GM12873 (cell line): ENCODE data around the gene SUSD4.

Source experiments
- TF ChIP-seq, protein P1 (sequence below): IDR thresholded peaks from 2 replicates; pipeline ENCODE4 v1.5.1; 2012; ENCODE audit warnings: low read depth, mild to moderate bottlenecking, moderate library complexity, low read length, control low read depth; ENCODE audit not compliant: insufficient read depth; ENCODE audit errors: missing control alignments

Gene SUSD4

DNA sequence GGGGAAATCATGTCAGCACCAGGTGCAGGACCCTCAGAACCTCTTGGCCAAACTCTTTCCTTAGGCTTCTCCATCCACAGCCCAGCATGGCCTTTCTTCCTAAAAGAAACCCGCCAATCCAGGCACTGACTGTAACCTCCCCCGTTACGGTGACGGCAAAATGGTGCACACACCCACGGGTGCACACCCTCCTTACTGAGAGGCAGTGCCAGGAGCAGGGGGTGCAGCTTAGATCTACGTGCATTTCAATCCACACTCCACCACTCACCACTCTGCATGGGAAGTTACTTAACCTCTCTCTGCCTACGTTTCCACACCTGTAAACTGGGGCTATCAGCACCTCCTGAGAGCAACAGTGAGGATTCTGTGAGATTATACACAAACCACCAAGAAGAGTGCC, 31.0 kb downstream of the SUSD4 start:
- TF ChIP-seq, protein P1, sequence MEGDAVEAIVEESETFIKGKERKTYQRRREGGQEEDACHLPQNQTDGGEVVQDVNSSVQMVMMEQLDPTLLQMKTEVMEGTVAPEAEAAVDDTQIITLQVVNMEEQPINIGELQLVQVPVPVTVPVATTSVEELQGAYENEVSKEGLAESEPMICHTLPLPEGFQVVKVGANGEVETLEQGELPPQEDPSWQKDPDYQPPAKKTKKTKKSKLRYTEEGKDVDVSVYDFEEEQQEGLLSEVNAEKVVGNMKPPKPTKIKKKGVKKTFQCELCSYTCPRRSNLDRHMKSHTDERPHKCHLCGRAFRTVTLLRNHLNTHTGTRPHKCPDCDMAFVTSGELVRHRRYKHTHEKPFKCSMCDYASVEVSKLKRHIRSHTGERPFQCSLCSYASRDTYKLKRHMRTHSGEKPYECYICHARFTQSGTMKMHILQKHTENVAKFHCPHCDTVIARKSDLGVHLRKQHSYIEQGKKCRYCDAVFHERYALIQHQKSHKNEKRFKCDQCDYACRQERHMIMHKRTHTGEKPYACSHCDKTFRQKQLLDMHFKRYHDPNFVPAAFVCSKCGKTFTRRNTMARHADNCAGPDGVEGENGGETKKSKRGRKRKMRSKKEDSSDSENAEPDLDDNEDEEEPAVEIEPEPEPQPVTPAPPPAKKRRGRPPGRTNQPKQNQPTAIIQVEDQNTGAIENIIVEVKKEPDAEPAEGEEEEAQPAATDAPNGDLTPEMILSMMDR: no peak

DNA sequence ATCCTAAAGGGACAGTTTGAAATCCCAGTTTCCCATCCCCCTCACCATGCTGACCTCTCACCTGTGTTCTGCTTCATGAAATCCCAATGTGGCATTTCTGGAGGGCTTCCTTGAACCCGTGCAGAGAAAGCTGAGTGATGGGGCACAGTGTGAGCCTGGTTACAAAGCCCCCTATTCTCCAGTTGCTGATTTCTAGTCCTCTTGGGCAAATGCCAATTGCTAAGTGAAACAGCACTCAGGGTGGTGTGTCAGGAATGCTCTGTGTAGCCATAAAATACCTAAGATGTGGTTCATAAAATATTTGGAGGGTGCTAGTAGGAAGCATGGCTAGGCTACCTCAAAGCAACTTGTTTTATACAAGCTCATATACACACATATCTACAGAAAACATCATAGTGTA, 32.0 kb downstream of the SUSD4 start:
- TF ChIP-seq, protein P1: no peak

DNA sequence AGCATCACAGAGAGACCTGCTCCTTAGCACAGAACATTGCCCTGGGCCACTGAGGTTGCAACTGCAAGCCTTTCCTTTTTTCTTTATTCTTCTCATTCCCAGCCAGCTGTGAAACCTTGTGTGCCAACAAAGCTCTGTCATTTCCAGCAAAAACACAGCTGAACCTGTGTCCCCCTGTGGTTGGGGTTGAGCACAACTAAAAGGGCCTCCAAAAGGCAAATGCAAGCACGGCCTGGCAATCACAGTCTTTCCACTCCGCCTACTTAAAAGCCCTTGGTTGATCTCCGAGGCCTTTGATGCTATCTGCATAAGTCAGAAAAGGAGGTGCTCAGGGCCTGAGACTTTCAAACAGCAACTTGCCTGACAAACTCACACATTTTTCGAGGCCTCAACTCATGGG, 32.7 kb downstream of the SUSD4 start:
- TF ChIP-seq, protein P1: no peak

DNA sequence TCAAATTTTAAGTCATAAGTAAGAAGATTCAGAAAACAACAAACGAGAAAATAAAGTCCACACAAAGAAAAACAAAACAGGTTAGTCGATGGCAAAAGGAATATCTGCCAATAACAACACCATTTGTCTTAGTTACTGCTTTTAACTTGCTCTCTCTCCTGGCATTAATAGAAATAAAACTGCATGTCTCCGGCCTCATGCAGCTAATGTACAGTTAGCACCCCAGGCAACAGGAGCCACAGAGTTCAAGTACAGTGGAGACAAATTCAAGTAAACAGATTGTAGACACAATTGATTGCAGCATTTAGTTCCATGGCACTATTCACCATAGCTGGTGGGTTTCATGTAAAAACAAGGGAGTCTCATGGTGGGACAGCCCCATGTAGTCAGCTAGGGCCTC, 33.5 kb downstream of the SUSD4 start:
- TF ChIP-seq, protein P1: no peak

DNA sequence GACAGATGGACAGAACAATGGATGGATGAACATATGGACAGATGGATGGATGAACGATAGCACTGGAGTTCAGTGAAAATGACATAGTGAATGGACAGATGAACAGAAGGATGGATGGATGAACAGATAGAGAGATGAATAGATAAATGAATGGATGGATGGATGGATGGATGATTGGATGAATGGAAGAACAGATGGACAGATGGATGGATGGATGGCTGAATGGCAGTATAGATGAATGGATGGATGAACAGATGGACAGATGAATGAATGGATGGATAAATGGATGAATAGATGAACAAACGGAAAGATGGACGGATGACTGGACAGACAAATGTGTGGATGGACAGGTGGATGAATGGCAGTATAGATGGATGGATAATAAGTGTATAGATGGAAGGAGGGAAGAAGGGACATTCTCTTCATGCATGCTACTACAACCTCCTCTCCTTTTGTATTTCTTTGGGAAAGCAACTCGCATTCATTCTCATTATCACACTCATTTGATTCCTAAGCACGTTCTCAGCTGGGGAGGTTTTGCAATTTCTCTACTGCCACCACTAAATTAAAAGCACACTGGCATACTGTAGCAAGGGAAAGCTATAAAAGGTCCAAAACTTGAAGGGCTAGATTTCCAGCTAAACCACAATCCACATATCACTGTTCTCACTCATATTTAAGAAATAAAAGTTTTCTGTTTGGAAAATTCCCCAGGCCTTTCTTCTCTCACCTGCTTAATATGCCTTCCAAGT, 34.1 kb downstream of the SUSD4 start:
- TF ChIP-seq, protein P1: no peak

DNA sequence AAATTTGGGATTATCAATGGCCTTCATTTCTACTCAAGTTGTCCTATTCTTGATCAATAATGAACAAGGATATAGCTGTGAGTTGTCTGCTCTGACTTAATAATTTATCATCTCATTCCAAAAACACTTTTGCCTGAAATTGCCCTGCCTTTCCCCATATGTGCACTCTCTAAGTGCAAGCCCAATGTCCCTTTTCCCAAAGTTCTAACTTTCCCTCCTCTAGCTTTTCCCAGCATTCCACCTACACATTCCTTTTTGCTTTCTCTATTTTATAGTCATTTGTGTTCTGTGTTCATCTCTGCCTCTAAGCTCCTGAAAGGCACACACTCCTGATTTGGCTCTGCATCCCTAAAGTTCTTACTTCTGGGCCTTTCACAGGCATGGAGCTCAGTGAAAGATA, 34.7 kb downstream of the SUSD4 start:
- TF ChIP-seq, protein P1: no peak

DNA sequence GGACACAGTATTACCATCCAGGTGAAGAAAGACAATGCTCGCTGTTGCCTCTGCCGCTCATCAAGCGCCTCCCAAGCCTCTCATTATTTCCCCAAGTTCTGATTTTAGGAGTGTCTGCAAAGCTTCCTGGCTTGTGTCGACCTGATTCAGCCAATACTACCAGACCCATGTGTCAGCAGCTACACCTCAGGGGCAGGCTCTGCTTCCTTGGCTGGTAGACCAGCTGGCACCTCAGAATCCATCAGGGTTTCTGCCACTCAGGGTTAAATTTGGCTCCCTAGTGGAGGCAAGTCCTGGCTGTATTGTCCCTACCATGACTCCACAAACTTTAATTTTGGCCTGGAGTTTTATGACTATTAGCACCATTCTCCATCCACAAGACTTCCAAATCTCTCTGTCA, 35.4 kb downstream of the SUSD4 start:
- TF ChIP-seq, protein P1: no peak
